Neural progenitor cell (in vitro differentiated cells): Measurements from ENCODE around the gene TSPEAR. TPM values are rescaled to one million over a fixed set of nuclear protein-coding genes. Genes with fewer than 3 reads are reported as not detected.
"Not testable (repeated sequence)": the region's sequence is repeated elsewhere in the genome, so short reads cannot be mapped to it uniquely, and the experiment has no call there.

Experiments used
- DNase-seq: peaks from one replicate; pipeline ENCODE4 v3.0.0-alpha.2; 2016; ENCODE audit warnings: low spot score
- H2AFZ ChIP-seq: fragments of 200-600 bp; sonication (generic); replicated peaks from 2 replicates; pipeline ENCODE4 v1.6.1; 2016; ENCODE audit warnings: antibody characterized with exemption
- H3F3A ChIP-seq: fragments of 200-600 bp; sonication (generic); 2 replicates; pipeline ENCODE4 v1.6.1; 2016; ENCODE audit warnings: antibody characterized with exemption, low read depth
- H3K27ac ChIP-seq: fragments of 200-600 bp; sonication (generic); 2 replicates; pipeline ENCODE4 v1.5.1; 2016; ENCODE audit warnings: mild to moderate bottlenecking
- H3K27me3 ChIP-seq: fragments of 200-600 bp; sonication (generic); 2 replicates; pipeline ENCODE4 v1.6.1; 2016; ENCODE audit warnings: mild to moderate bottlenecking, moderate library complexity
- H3K36me3 ChIP-seq: fragments of 200-600 bp; sonication (generic); 2 replicates; pipeline ENCODE4 v1.5.1; 2016
- H3K4me1 ChIP-seq: fragments of 200-600 bp; sonication (generic); 2 replicates; pipeline ENCODE4 v1.6.1; 2016; ENCODE audit warnings: mixed run types
- H3K4me2 ChIP-seq: fragments of 200-600 bp; sonication (generic); 2 replicates; pipeline ENCODE4 v1.6.1; 2016
- H3K4me3 ChIP-seq: fragments of 200-600 bp; sonication (generic); 2 replicates; pipeline ENCODE4 v1.5.1; 2016
- H3K79me2 ChIP-seq: fragments of 200-600 bp; sonication (generic); 2 replicates; pipeline ENCODE4 v1.6.1; 2016; ENCODE audit warnings: low read depth
- H3K9ac ChIP-seq: fragments of 200-600 bp; sonication (generic); 2 replicates; pipeline ENCODE4 v1.6.1; 2016
- H3K9me3 ChIP-seq: fragments of 200-600 bp; sonication (generic); 2 replicates; pipeline ENCODE4 v1.5.1; 2016; ENCODE audit warnings: low read depth
- H4K20me1 ChIP-seq: fragments of 200-600 bp; sonication (generic); 2 replicates; pipeline ENCODE4 v1.6.1; 2016; ENCODE audit warnings: low read depth
- H3K27ac Mint-ChIP-seq: 3 replicates; pipeline ENCODE4 v1.8.0; 2021; ENCODE audit warnings: mixed read lengths
- H3K27me3 Mint-ChIP-seq: 2 replicates; pipeline ENCODE4 v1.8.0; 2022; ENCODE audit warnings: low read depth, mild to moderate bottlenecking, inconsistent platforms, moderate library complexity, mixed read lengths; ENCODE audit not compliant: insufficient read depth
- H3K36me3 Mint-ChIP-seq: 3 replicates; pipeline ENCODE4 v1.8.0; 2021; ENCODE audit warnings: mixed read lengths
- H3K4me1 Mint-ChIP-seq: 3 replicates; pipeline ENCODE4 v1.8.0; 2021; ENCODE audit warnings: mixed read lengths
- H3K4me3 Mint-ChIP-seq: 3 replicates; pipeline ENCODE4 v1.8.0; 2021; ENCODE audit warnings: mild to moderate bottlenecking, moderate library complexity, mixed read lengths
- H3K9me3 Mint-ChIP-seq: 3 replicates; pipeline ENCODE4 v1.8.0; 2020; ENCODE audit warnings: mixed read lengths
- EZH2 ChIP-seq: fragments of 200-600 bp; sonication (generic); IDR thresholded peaks from 2 replicates; pipeline ENCODE4 v1.6.1; 2017; ENCODE audit warnings: antibody characterized with exemption, mild to moderate bottlenecking, moderate library complexity
- EZH2phosphoT487 ChIP-seq: fragments of 200-600 bp; sonication (generic); IDR thresholded peaks from 2 replicates; pipeline ENCODE4 v1.6.1; 2017; ENCODE audit warnings: antibody characterized with exemption
- total RNA-seq: library from RNA; depleted of rRNA; stranded (reverse); fragments of >200 nt; gene quantifications from 2 replicates; pipeline ENCODE4 v1.2.3, GENCODE V29; 2015; ENCODE audit warnings: low replicate concordance
- TF ChIP-seq, protein P1 (sequence below): fragments of 200-600 bp; sonication (generic); IDR thresholded peaks from 2 replicates; pipeline ENCODE4 v1.5.1; 2017; ENCODE audit warnings: antibody characterized with exemption, mild to moderate bottlenecking

TSPEAR gene
- total RNA-seq, 1 donor from 2014 or later, result not detected

DNA sequence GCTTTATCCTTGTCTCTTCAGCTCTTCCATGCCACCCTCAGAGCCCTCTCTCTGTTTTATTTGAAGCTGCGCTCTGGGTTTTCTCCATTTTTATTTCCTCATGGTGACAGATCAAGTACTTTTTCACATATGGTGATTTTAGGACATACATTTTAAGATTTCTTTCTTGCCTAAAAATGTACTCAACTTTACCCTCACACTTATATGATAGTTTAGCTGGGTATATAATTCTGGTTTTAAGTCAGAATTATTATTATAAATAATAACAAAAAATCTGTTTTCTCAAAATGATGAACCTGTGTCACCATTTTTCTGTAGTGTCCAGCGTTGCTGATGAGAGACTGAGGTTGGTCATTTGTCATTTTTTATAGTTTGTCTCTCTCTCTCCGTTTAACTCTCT, 130.2 kb downstream of the TSPEAR start:
- Histone ChIP-seq H3K9ac (no peak overlapping the region), H3K27me3 (no peaks in the 10 kb centered on the region), H3K4me1 (peaks cover 13% of the 10 kb centered on the region), H3K36me3 (no peaks in the 10 kb centered on the region), H4K20me1 (no peaks in the 10 kb centered on the region), H3F3A (peaks cover 14% of the 10 kb centered on the region), H3K4me2 (no peak overlapping the region), H3K79me2 (no peaks in the 10 kb centered on the region), H2AFZ (no peak overlapping the region), H3K4me3 (no peak overlapping the region), H3K9me3 (peaks cover 10% of the 10 kb centered on the region), H3K27ac (no peak overlapping the region)
- no peaks in the 10 kb centered on the region for H3K36me3 Mint-ChIP-seq
- no peak overlapping the region for H3K4me3 Mint-ChIP-seq
- H3K9me3 Mint-ChIP-seq, result peaks cover 42% of the 10 kb centered on the region
- no peak for DNase-seq
- no peak overlapping the region for H3K27ac Mint-ChIP-seq
- H3K4me1 Mint-ChIP-seq, result peaks cover 10% of the 10 kb centered on the region
- no peak for TF ChIP-seq EZH2
- no peak for TF ChIP-seq EZH2phosphoT487
- no peaks in the 10 kb centered on the region for H3K27me3 Mint-ChIP-seq

DNA sequence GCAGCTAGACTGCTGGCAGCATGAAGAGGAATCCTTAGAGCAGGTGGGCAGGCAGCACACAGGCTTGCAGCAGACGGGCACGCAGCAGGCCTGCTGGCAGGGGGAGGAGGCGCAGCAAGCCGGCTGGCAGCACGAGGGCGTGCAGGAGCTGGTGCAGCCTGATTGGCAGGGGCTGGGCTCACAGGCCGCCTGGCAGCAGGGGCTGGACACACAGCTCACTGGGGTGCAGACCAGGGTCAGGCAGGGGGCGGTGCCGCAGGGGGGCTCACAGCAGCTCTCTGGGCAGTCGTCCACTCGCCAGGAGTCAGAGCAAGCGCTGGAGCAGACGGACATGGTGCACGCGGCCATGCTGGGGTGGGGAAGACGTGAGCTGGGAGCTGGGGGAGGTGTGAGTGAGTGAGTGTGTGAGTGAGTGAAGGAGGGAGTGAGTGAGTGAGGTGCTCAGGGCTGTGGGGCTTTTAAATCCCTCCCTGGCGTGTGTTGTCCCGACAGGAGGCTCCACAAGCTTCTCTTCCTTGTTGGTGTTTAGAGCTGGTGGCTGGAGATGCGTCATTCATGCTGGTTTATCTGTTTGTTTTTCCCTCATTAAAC, 131.0 kb downstream of the TSPEAR start, which contains the start of gene KRTAP10-5:
KRTAP10-5 (minus strand) TSS at position 374 of the 591 bp plus-strand sequence; CDS start at position 348, 26 bp downstream.
- H3K9ac ChIP-seq, H3K9me3 ChIP-seq, H3K27me3 ChIP-seq, H3K4me3 Mint-ChIP-seq, H4K20me1 ChIP-seq, H2AFZ ChIP-seq, H3K27ac Mint-ChIP-seq, H3K36me3 ChIP-seq, H3K36me3 Mint-ChIP-seq, H3K4me1 Mint-ChIP-seq, H3K27ac ChIP-seq, H3K4me3 ChIP-seq, H3K4me2 ChIP-seq, H3K27me3 Mint-ChIP-seq, H3K79me2 ChIP-seq, DNase-seq: not testable (repeated sequence)
- H3K9me3 Mint-ChIP-seq, result peaks cover 44% of the 10 kb centered on the region
- Histone ChIP-seq H3F3A (peaks cover 14% of the 10 kb centered on the region), H3K4me1 (peaks cover 13% of the 10 kb centered on the region)

- no peaks in the 10 kb centered on the region for H4K20me1 ChIP-seq
- no peak overlapping the region for H3K9ac ChIP-seq
- peaks cover 10% of the 10 kb centered on the region for H3K9me3 ChIP-seq
- H3K4me3 ChIP-seq, result no peak overlapping the region
- H3K36me3 ChIP-seq, result no peaks in the 10 kb centered on the region
- H3K4me2 ChIP-seq, result no peak overlapping the region
- Mint-ChIP-seq H3K9me3 (peaks cover 44% of the 10 kb centered on the region), H3K4me1 (peaks cover 11% of the 10 kb centered on the region), H3K36me3 (no peaks in the 10 kb centered on the region), H3K4me3 (no peak overlapping the region), H3K27me3 (peaks cover 4% of the 10 kb centered on the region), H3K27ac (no peak overlapping the region)
- peaks cover 13% of the 10 kb centered on the region for H3K4me1 ChIP-seq
- TF ChIP-seq EZH2 (no peak), EZH2phosphoT487 (no peak)
- TF ChIP-seq, protein P1, sequence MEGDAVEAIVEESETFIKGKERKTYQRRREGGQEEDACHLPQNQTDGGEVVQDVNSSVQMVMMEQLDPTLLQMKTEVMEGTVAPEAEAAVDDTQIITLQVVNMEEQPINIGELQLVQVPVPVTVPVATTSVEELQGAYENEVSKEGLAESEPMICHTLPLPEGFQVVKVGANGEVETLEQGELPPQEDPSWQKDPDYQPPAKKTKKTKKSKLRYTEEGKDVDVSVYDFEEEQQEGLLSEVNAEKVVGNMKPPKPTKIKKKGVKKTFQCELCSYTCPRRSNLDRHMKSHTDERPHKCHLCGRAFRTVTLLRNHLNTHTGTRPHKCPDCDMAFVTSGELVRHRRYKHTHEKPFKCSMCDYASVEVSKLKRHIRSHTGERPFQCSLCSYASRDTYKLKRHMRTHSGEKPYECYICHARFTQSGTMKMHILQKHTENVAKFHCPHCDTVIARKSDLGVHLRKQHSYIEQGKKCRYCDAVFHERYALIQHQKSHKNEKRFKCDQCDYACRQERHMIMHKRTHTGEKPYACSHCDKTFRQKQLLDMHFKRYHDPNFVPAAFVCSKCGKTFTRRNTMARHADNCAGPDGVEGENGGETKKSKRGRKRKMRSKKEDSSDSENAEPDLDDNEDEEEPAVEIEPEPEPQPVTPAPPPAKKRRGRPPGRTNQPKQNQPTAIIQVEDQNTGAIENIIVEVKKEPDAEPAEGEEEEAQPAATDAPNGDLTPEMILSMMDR, result no peak
- no peak for DNase-seq
- H2AFZ ChIP-seq, result no peak overlapping the region
- no peaks in the 10 kb centered on the region for H3K27me3 ChIP-seq
- no peaks in the 10 kb centered on the region for H3K79me2 ChIP-seq
- H3K27ac ChIP-seq, result no peak overlapping the region
- H3F3A ChIP-seq, result peaks cover 14% of the 10 kb centered on the region
Measured at GRCh38 chr21:44579833-44580144, 131.6 kb downstream of the TSPEAR start.

DNA sequence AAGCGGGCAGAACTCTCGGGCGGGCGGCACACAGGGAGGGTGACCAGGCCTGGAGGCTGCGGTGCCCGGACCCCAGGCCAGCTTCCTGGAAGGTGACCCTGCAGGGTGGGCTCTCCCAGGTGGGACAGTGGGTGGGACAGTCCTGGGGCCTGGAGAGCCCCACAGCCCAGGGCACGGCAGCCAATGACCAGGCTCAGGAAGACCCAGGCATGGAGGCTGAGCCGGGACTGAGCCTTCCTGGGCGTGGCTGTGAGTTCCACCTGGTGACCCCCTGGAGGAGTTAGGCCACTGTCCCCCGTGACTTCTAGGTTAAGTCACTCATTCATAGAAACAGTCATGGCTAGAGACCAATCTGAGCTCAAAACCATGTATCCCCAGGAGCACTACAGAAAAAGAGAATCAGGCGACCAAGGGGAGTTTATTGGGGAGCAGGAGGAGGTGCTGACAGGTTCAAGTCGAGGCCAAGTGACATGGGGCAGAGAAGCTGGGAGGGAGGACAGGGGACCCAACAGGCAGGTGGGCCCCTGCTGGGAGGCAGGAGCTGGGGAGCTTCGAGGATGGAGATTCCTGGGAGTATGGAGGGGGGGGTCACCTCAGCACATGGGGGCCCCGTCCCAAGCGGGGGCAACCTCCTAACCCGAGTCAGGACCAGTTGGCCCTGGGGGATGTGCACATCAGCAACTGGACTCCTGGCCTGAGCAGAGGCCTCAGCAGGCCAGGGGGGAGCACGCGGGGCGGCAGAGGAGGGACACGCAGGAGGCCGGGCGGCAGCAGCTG, 132.1 kb downstream of the TSPEAR start:
- peaks cover 44% of the 10 kb centered on the region for H3K9me3 Mint-ChIP-seq
- H3K27ac Mint-ChIP-seq, result no peak overlapping the region

More for the DNA sequence above, 132.1 kb downstream of the TSPEAR start:
- no peaks in the 10 kb centered on the region for H3K36me3 ChIP-seq
- no peaks in the 10 kb centered on the region for H4K20me1 ChIP-seq
- no peak for TF ChIP-seq EZH2
- TF ChIP-seq, protein P1, result no peak
- TF ChIP-seq EZH2phosphoT487, result no peak
- H3K4me1 Mint-ChIP-seq, result peaks cover 12% of the 10 kb centered on the region
- no peaks in the 10 kb centered on the region for H3K79me2 ChIP-seq
- no peak overlapping the region for H3K4me3 ChIP-seq
- peaks cover 14% of the 10 kb centered on the region for H3F3A ChIP-seq
- no peak overlapping the region for H2AFZ ChIP-seq
- peaks cover 13% of the 10 kb centered on the region for H3K4me1 ChIP-seq
- DNase-seq, result no peak
- peaks cover 4% of the 10 kb centered on the region for H3K27me3 Mint-ChIP-seq
- no peak overlapping the region for H3K4me2 ChIP-seq
- H3K9ac ChIP-seq, result no peak overlapping the region
- no peaks in the 10 kb centered on the region for H3K36me3 Mint-ChIP-seq
- no peaks in the 10 kb centered on the region for H3K27me3 ChIP-seq
- no peak overlapping the region for H3K27ac ChIP-seq
- no peak overlapping the region for H3K4me3 Mint-ChIP-seq
- peaks cover 10% of the 10 kb centered on the region for H3K9me3 ChIP-seq
